Left ventricle myocardium inferior (tissue), 1 donor: ENCODE results near the gene CLCN5. TPM values are rescaled to one million over a fixed set of nuclear protein-coding genes. Genes with fewer than 3 reads are reported as not detected.

Experiments
- DNase-seq: peaks from one replicate; pipeline ENCODE4 v3.0.0-alpha.2; 2020
- H3K27ac ChIP-seq: fragments of 200-600 bp; replicated peaks from 2 replicates; pipeline ENCODE4 v1.8.0; 2021
- H3K27me3 ChIP-seq: fragments of 200-600 bp; 2 replicates; pipeline ENCODE4 v1.8.0; 2021; ENCODE audit warnings: low read depth
- H3K36me3 ChIP-seq: fragments of 200-600 bp; 2 replicates; pipeline ENCODE4 v1.8.0; 2021
- H3K4me1 ChIP-seq: fragments of 200-600 bp; 2 replicates; pipeline ENCODE4 v1.8.0; 2021
- H3K4me3 ChIP-seq: fragments of 200-600 bp; 2 replicates; pipeline ENCODE4 v1.8.0; 2021; ENCODE audit warnings: mild to moderate bottlenecking, moderate library complexity
- H3K9me3 ChIP-seq: fragments of 200-600 bp; replicated peaks from 2 replicates; pipeline ENCODE4 v1.8.0; 2021
- CTCF ChIP-seq: fragments of 200-600 bp; IDR thresholded peaks from 2 replicates; pipeline ENCODE4 v1.8.0; 2021; ENCODE audit warnings: antibody characterized with exemption, mild to moderate bottlenecking, borderline replicate concordance
- intact Hi-C: fragments of 100-400 bp; cut with micrococcal nuclease; formaldehyde crosslinking; loops from one replicate; pipeline ENCODE4 v1.11.0; 2022
- total RNA-seq: library from RNA; stranded (reverse); fragmentation: NEBNext Ultra II Directional; extraction: Animal tissue kit (Norgen Biotek cat#: 25700); gene quantifications from one replicate; pipeline ENCODE4 v1.2.1, GENCODE V29; 2021
- donor health status: DM: no; HTN: yes; CAD: no; lungs with severe emphysema.

CLCN5 gene
- total RNA-seq, 1 donor from 2014 or later = 1.7 TPM

- intact Hi-C loops = no loop called here
- Histone ChIP-seq H3K27me3 (no peaks in the 10 kb centered on the region), H3K9me3 (no peaks in the 10 kb centered on the region), H3K27ac (no peak overlapping the region), H3K36me3 (no peaks in the 10 kb centered on the region), H3K4me3 (no peak overlapping the region), H3K4me1 (no peaks in the 10 kb centered on the region)
- TF ChIP-seq CTCF = no peak
- DNase-seq = no peak
These were observed 48.3 kb downstream of the CLCN5 start for GRCh38 chrX:49970674-49971073.

GRCh38 chrX:49972328-49972860, 50.0 kb downstream of the CLCN5 start:
- H3K36me3 ChIP-seq = no peaks in the 10 kb centered on the region
- no peak overlapping the region for H3K27ac ChIP-seq
- intact Hi-C loops = no loop called here
- H3K4me1 ChIP-seq = no peaks in the 10 kb centered on the region
- H3K4me3 ChIP-seq = no peak overlapping the region
- no peaks in the 10 kb centered on the region for H3K27me3 ChIP-seq
- TF ChIP-seq CTCF = no peak
- no peak for DNase-seq
- H3K9me3 ChIP-seq = no peaks in the 10 kb centered on the region

- no peak for TF ChIP-seq CTCF
- Histone ChIP-seq H3K27ac (no peak overlapping the region), H3K4me3 (no peak overlapping the region), H3K4me1 (no peaks in the 10 kb centered on the region), H3K9me3 (no peaks in the 10 kb centered on the region), H3K27me3 (no peaks in the 10 kb centered on the region), H3K36me3 (no peaks in the 10 kb centered on the region)
- no peak for DNase-seq
- intact Hi-C loops = no loop called here
These were observed 54.3 kb downstream of the CLCN5 start for GRCh38 chrX:49976682-49977197.

- Histone ChIP-seq H3K9me3 (no peaks in the 10 kb centered on the region), H3K4me3 (no peak overlapping the region), H3K27me3 (no peaks in the 10 kb centered on the region), H3K27ac (no peak overlapping the region), H3K36me3 (no peaks in the 10 kb centered on the region), H3K4me1 (no peaks in the 10 kb centered on the region)
- TF ChIP-seq CTCF = no peak
- intact Hi-C loops = no loop called here
- DNase-seq = no peak
These were observed 55.1 kb downstream of the CLCN5 start for GRCh38 chrX:49977319-49978090.

- no peak overlapping the region for H3K4me3 ChIP-seq
- H3K27me3 ChIP-seq = no peaks in the 10 kb centered on the region
- no peak overlapping the region for H3K27ac ChIP-seq
- H3K4me1 ChIP-seq = no peaks in the 10 kb centered on the region
- DNase-seq = no peak
- no peaks in the 10 kb centered on the region for H3K36me3 ChIP-seq
- intact Hi-C loops = no loop called here
- no peak for TF ChIP-seq CTCF
- H3K9me3 ChIP-seq = no peaks in the 10 kb centered on the region
These were observed 55.8 kb downstream of the CLCN5 start for GRCh38 chrX:49978176-49978575.
